Upper lobe of left lung (tissue), 6 donors: Measurements from ENCODE around the gene TSPEAR. TPM values are rescaled to one million over a fixed set of nuclear protein-coding genes. Genes with fewer than 3 reads are reported as not detected.
A peak's percentile ranks its signal among the peaks of the same experiment; 100 is the strongest.

Experiments used
- ATAC-seq, 2 donors: fragments of 200-7000 bp; cut with Tn5 transposase; one replicate each; pipeline ENCODE4 v1.9.1; 2022; ENCODE audit warnings: mild to moderate bottlenecking in 2 of 2, moderate library complexity in 2 of 2; ENCODE audit not compliant: low FRiP score in 2 of 2
- DNase-seq, 2 donors: peaks; one replicate each; pipeline ENCODE4 v3.0.0-alpha.2; 2019 to 2020
- H3K27ac ChIP-seq, 4 donors: fragments of 200-600 bp; sonication (generic); one replicate each; pipeline ENCODE4 v1.5.1; 2016 to 2019
- H3K27me3 ChIP-seq, 4 donors: fragments of 200-600 bp; sonication (generic); one replicate each; pipeline ENCODE4 v1.5.1; 2017 to 2019
- H3K36me3 ChIP-seq, 4 donors: fragments of 200-600 bp; sonication (generic); one replicate each; pipeline ENCODE4 v1.5.1; 2016 to 2019
- H3K4me1 ChIP-seq, 4 donors: fragments of 200-600 bp; sonication (generic); one replicate each; pipeline ENCODE4 v1.5.1; 2018 to 2019
- H3K4me3 ChIP-seq, 4 donors: fragments of 200-600 bp; sonication (generic); one replicate each; pipeline ENCODE4 v1.5.1; 2017 to 2019; ENCODE audit warnings: mild to moderate bottlenecking in 2 of 4, moderate library complexity in 1 of 4
- H3K9me3 ChIP-seq, 4 donors: fragments of 200-600 bp; sonication (generic); one replicate each; pipeline ENCODE4 v1.5.1; 2018 to 2019
- EP300 ChIP-seq, 4 donors: sonication (generic); formaldehyde crosslinking; IDR thresholded peaks; one replicate each; pipeline ENCODE4 v1.5.1; 2017; ENCODE audit warnings: antibody characterized with exemption in 4 of 4, control low read depth in 2 of 4
- POLR2A ChIP-seq, 4 donors: fragments of 450-650 bp; IDR thresholded peaks; one replicate each; pipeline ENCODE4 v1.5.1; 2016 to 2017; ENCODE audit warnings: antibody characterized with exemption in 4 of 4, mild to moderate bottlenecking in 2 of 4
- POLR2AphosphoS5 ChIP-seq, 2 donors: sonication (generic); formaldehyde crosslinking; IDR thresholded peaks; one replicate each; pipeline ENCODE4 v1.5.1; 2017; ENCODE audit warnings: antibody characterized with exemption in 2 of 2
- WGBS, 2 donors: methylation state at CpG; one replicate each; pipeline ENCODE4 v1.1.5; 2017 to 2018; 5-methylcytosine and 5-hydroxymethylcytosine counted together
- total RNA-seq, 6 donors: library from RNA; depleted of rRNA in 4 of 6; stranded (reverse); fragments of >200 nt in 4 of 6; gene quantifications; one replicate each; pipeline versions ENCODE4 v1.1.0 to v1.2.1, GENCODE V29; 2016 to 2021
- TF ChIP-seq, protein P1 (sequence below), 6 experiments: fragments of 450-650 bp in 4 of 6; fragments of 200-600 bp in 2 of 6; sonication (generic) in 2 of 6; IDR thresholded peaks; one replicate each; pipeline ENCODE4 v1.5.1; 2016 to 2019; ENCODE audit warnings: antibody characterized with exemption in 6 of 6
- donor health status: DM: no; HTN: no; CAD: no; lungs with moderate emphysema.
- donor health status: DM: no; HTN: yes; CAD: no; lungs with severe emphysema.

The TSPEAR gene
- total RNA-seq, 6 donors from 2014 or later, result 0.14 to 0.17 TPM; not detected in 4

DNA sequence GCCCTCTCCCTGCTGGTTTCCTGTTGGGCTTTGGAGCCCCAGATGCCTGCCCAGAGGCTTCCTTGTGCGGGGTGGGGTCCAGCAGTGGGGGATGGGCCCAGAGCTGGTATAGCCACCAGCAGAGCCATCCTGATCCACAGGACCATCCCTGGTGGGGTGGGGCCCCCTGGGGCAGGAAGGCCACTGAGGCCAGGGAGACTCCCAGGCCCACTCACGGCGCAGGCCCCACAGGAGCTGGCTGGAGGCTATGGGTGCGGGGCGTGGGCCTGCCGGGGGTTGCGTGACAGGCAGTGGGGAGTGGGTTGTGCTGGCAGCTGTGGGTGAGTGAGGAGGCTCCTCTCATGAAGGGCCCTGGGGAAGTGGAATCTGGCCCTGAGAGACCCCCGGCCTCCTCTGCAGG, 250.4 kb downstream of the TSPEAR start:
- ATAC-seq, result no peak

DNA sequence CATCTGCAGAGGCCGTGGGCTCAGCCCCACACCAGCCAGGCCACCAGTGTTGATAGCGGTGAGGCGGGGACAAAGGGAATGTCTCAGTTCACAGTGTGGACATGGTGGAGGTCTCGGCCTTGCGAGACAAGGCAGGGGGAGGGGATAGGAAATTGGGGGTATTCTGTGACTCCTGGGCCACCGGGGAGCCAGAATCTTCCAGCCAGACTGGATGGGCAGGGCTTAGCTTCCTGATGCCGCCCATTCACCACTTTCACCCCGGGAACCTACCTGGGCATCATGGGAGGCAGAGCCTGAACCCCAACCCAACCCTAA, 251.0 kb downstream of the TSPEAR start:
- 89 to 91% methylated on average over 8 of the region's 8 CpGs for WGBS, 2 donors
- H3K27ac ChIP-seq, result no peak overlapping the region
- H3K4me1 ChIP-seq, result peaks cover 5 to 13% (median 9%) of the 10 kb centered on the region in 4 donors
- no peak for TF ChIP-seq EP300 (IDR thresholded peaks at IDR 0.05)
- no peak for TF ChIP-seq POLR2AphosphoS5 (IDR thresholded peaks at IDR 0.05)
- TF ChIP-seq, protein P1, sequence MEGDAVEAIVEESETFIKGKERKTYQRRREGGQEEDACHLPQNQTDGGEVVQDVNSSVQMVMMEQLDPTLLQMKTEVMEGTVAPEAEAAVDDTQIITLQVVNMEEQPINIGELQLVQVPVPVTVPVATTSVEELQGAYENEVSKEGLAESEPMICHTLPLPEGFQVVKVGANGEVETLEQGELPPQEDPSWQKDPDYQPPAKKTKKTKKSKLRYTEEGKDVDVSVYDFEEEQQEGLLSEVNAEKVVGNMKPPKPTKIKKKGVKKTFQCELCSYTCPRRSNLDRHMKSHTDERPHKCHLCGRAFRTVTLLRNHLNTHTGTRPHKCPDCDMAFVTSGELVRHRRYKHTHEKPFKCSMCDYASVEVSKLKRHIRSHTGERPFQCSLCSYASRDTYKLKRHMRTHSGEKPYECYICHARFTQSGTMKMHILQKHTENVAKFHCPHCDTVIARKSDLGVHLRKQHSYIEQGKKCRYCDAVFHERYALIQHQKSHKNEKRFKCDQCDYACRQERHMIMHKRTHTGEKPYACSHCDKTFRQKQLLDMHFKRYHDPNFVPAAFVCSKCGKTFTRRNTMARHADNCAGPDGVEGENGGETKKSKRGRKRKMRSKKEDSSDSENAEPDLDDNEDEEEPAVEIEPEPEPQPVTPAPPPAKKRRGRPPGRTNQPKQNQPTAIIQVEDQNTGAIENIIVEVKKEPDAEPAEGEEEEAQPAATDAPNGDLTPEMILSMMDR (IDR thresholded peaks at IDR 0.05), result no peak
- TF ChIP-seq POLR2A (IDR thresholded peaks at IDR 0.05), result no peak
- H3K36me3 ChIP-seq, result no peaks in the 10 kb centered on the region
- no peaks in the 10 kb centered on the region for H3K9me3 ChIP-seq
- ATAC-seq, result no peak
- no peak overlapping the region for H3K4me3 ChIP-seq
- no peaks in the 10 kb centered on the region for H3K27me3 ChIP-seq
- DNase-seq, result no peak

More for the DNA sequence above, 250.4 kb downstream of the TSPEAR start:
- TF ChIP-seq, protein P1 (IDR thresholded peaks at IDR 0.05), result no peak
- TF ChIP-seq POLR2A (IDR thresholded peaks at IDR 0.05) (no peak), EP300 (IDR thresholded peaks at IDR 0.05) (no peak), POLR2AphosphoS5 (IDR thresholded peaks at IDR 0.05) (no peak)
- Histone ChIP-seq H3K36me3 (no peaks in the 10 kb centered on the region), H3K4me1 (peaks cover 4 to 7% (median 5%) of the 10 kb centered on the region in 4 donors), H3K27ac (no peak overlapping the region), H3K27me3 (no peaks in the 10 kb centered on the region), H3K9me3 (no peaks in the 10 kb centered on the region), H3K4me3 (no peak overlapping the region)
- 97% methylated on average over 8 of the region's 8 CpGs; no CpG with 5 or more reads in 1 of the 2 donors for WGBS, 2 donors
- DNase-seq, result peak in 1 of 2 donors; percentile 70

DNA sequence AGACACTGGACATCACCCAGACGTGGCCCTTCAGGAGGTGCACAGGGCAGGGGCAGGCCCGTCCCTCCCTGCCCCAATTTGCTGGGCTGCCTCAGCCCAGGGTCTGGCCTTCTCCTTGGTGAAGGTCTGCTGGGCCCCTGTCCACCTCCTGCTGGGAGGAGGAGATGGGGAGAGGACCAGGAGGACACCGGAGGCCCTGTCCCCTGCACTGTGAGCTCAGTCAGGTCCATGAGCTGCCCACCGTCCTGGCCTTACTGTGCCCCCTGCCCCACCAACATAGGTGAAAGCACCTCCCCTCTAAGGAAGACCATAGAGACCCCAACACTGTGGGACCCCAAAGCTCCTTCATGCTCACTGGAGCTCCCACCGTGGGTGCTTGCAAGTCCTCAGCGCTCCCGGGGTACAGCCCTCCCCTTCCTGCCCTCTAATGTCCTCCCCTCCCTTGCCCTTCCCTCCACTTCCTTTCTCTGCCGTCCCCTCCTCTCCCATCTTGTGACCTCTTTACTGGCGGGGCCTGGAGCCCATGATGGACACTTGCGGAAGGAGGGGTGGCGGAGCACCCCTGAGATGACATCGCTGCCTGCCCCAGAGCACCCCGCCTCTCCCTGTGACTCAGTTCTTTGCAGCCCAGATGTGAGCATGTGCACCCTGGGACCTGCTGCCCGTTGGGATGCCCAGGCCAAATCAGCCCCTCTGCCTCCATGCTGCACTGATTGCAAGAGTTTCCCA, 251.5 kb downstream of the TSPEAR start:
- WGBS, 2 donors, result 77 to 80% methylated on average over 11 to 14 of the region's 14 CpGs

DNA sequence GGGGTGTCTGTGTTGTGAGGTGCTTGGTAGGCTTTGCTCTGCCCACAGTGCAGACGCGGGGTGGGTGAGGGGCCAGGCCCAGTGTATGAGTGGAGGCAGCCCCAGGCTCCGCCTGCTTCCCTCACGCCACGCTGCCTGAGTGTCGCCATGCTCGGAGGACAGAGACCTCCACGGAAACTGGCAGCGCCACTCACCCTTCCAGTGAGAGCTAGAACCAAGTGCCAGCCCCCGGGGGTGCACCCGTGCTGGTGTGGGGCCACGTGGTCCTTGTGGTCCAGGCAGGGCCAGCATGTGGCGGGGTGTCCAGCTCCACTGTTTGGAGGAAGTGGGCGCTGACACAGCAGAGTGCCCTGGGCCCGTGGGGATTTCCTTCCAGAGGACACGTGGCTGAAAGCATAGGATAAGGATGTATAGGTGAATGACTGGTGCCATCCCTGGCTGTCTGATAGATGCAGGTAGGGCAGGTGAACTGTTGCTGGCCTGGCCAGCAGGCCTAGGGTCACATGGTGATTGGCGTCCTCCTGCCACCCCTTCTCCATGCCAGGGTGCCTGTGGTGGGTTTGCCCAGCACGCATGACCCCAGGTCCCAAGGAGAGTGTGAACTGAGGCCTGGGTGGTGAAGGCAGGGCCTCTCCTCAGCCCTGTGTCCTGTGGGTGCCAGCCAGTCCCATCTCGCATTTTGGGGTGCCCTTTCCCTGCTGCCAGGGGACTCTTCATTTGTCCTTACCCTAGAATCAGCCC, 252.2 kb downstream of the TSPEAR start:
- H3K27ac ChIP-seq, result no peak overlapping the region
- WGBS, 2 donors, result 73 to 89% methylated on average over 4 to 19 of the region's 19 CpGs
- TF ChIP-seq POLR2A (IDR thresholded peaks at IDR 0.05) (no peak), EP300 (IDR thresholded peaks at IDR 0.05) (no peak), POLR2AphosphoS5 (IDR thresholded peaks at IDR 0.05) (no peak)
- TF ChIP-seq, protein P1 (IDR thresholded peaks at IDR 0.05), result no peak
- DNase-seq, result peak in 1 of 2 donors; percentile 64
- no peak overlapping the region for H3K4me3 ChIP-seq
- H3K9me3 ChIP-seq, result no peaks in the 10 kb centered on the region
- H3K36me3 ChIP-seq, result no peaks in the 10 kb centered on the region
- H3K27me3 ChIP-seq, result no peaks in the 10 kb centered on the region
- peaks cover 5 to 20% (median 12%) of the 10 kb centered on the region in 4 donors for H3K4me1 ChIP-seq
- no peak for ATAC-seq

More for the DNA sequence above, 251.5 kb downstream of the TSPEAR start:
- Histone ChIP-seq H3K36me3 (no peaks in the 10 kb centered on the region), H3K9me3 (no peaks in the 10 kb centered on the region), H3K27ac (no peak overlapping the region), H3K27me3 (no peaks in the 10 kb centered on the region), H3K4me3 (no peak overlapping the region), H3K4me1 (peaks cover 5 to 18% (median 11%) of the 10 kb centered on the region in 4 donors)
- ATAC-seq (no peak), DNase-seq (peak in 1 of 2 donors; percentile 46)
- TF ChIP-seq, protein P1 (IDR thresholded peaks at IDR 0.05), result no peak
- TF ChIP-seq POLR2AphosphoS5 (IDR thresholded peaks at IDR 0.05) (no peak), POLR2A (IDR thresholded peaks at IDR 0.05) (no peak), EP300 (IDR thresholded peaks at IDR 0.05) (no peak)
